GM19328 (cell line): Measurements from ENCODE around the gene TTC39A.
"Not testable (repeated sequence)": the region's sequence is repeated elsewhere in the genome, so short reads cannot be mapped to it uniquely, and the experiment has no call there.

Source experiments
- ATAC-seq: cut with Tn5 transposase; IDR thresholded peaks from one replicate; pipeline ENCODE4 v1.9.1; 2021; ENCODE audit warnings: mild to moderate bottlenecking, moderate library complexity; ENCODE audit not compliant: unreplicated experiment

TTC39A gene

GRCh38 chr1:51340380-51340779, 10.0 kb upstream of the TTC39A start:
- ATAC-seq, result no peak

DNA sequence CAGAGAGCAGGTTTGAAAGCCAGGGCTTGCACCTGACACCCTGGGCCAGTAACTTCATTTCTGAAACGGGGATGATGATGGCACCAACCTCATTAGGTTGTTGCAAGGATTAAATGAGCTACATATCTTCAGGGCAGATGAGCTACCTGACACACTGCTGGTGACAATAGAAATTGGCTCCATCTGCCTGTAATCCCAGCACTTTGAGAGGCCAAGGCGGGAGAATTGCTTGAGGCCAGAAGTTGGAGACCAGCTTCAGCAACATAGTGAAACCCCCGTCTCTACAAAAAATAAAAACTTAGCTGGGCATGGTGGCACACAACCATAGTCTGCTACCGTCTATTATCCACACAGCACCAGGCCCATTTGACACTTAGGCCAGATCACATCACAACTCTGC, 6.3 kb upstream of the TTC39A start:
- no peak for ATAC-seq

DNA sequence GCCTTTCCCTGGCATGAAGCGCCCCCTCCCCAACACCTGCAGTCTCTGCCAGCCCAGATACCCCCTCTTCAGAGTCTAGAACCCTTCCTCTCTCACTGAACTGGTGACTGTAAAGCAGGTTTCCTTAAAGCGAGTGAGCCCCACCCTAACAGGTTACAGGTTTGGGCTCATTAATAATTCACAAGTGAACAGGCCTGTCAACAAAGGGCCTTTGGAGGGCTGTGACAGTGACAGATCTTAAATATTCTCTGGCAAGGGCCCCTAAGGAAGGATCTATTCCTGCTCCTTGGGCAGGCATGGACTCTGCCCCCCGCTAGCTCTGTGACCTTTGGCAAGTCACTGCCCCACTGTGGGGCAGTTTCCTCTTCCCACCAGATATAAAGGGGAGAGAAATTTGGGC, 5.6 kb upstream of the TTC39A start:
- no peak for ATAC-seq

GRCh38 chr1:51331206-51332100, 1.1 kb upstream of the TTC39A start:
- no peak for ATAC-seq

DNA sequence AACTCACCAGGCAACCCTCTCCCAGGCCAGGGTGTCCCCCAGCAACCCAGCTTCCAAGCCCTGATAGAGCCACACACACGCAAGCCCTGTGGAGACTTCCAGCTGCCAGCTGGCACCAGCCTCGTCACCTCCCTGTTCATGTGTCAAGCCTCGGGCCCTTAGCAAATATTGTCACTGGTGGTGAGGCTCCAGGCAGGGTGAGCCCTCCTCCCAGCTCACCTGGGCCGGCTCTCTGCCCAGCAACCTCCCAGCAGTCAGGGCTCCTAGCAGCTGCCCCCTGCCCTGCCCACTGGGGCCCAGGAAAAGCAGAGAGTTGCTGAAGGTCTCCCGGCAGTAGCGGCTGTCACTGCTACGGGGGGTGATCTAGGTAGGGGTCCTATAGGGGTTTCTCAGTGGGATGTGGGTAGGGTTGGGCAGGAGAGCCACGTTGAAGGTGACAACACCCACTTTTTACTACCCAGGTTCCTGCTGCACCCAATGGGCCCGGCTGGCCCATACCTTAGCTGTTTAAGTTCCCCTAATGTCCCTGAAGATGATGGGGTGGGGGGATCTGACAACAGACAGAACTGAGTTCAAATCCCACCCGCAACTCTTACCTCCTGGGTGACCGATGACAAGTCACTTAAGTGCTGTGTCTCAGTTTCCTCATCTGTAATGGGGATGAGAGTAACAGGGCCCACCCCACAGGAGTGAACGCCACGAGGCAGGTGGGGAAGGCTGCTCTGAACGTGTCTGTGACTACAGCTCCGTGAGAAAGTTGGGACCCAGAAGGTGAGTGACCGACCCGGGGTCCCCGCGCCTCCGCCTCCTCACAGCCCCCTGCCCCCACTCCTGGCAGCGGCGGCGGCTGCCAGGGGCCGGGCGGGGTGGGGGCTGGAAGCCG, 678 bp downstream of the TTC39A start:
- ATAC-seq, result no peak

DNA sequence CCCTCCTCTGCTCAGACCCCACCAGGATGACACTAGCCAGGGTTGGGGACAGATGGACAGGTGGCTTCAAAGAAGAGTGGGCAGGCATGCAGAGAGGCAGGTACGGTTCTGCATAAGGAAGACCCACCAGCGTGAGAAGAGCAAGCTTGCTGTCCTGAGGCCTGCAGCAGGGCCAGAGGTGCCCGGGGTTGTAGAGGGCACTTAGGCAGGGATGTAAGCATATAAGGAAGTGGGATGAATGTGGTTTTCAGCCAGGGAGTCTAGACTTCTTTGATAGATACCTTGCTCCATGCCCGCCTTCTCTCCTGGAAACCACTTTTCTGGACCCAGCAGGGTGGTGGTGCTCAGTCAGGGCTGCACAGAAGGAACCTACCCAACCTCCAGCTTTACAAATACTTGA, 1.4 kb downstream of the TTC39A start:
- ATAC-seq, result no peak

DNA sequence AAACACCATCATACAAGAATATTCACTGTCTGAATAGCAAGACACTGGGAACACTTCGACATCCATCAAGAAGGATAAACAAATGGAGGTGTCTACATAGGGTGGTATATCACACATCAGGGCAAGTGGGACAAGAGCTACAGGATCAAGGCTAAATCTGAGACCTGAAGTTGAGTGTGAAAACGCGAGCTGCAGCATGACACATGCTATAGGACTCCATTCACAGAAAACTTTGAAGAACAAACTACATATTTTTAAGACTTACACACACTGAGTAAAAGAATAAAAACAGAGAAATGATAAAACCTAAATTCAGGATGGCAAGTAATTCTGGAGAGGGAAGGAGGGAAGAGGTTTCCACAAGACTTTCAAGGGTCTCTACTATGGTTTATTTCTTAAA, 2.1 kb downstream of the TTC39A start:
- ATAC-seq, result no peak

DNA sequence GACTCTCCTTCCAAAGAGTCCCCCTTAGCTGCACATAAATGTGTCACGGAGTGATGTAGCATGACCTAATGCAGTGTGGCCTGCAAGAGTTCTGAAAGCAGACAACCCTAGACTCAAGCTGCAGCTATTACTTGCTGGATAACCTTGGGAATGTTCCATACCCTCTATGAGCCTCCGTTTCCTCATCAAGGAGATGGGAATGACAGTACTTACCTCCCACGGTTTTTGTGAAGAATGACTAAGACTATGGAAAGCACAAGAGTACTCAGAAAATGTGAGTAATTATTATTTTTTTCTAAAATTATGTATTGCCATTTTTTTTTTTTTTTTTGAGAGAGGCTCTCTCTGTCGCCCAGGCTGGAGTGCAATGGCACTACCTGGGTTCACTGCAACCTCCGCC, 3.0 kb downstream of the TTC39A start:
- ATAC-seq, result no peak

DNA sequence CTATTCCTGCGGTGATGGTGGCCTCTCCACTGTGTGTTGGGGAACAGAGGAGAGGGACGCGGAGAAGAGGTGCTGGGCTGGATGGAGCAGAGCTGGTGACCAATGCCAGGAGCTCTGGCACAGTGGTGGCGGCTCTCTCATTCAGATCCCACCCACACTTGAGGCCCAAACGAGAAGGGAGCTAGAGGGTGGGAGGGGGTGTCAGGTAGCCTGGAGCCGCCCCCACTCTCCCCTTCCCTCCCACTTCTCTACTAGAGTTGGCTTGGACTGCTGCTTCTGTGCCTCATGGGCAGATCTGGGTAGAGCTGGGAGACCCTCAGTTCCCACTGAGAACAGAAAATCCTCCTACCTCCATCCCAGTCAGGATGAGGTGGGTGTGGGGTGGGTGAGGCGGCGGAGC, 3.5 kb downstream of the TTC39A start:
- ATAC-seq, result no peak

DNA sequence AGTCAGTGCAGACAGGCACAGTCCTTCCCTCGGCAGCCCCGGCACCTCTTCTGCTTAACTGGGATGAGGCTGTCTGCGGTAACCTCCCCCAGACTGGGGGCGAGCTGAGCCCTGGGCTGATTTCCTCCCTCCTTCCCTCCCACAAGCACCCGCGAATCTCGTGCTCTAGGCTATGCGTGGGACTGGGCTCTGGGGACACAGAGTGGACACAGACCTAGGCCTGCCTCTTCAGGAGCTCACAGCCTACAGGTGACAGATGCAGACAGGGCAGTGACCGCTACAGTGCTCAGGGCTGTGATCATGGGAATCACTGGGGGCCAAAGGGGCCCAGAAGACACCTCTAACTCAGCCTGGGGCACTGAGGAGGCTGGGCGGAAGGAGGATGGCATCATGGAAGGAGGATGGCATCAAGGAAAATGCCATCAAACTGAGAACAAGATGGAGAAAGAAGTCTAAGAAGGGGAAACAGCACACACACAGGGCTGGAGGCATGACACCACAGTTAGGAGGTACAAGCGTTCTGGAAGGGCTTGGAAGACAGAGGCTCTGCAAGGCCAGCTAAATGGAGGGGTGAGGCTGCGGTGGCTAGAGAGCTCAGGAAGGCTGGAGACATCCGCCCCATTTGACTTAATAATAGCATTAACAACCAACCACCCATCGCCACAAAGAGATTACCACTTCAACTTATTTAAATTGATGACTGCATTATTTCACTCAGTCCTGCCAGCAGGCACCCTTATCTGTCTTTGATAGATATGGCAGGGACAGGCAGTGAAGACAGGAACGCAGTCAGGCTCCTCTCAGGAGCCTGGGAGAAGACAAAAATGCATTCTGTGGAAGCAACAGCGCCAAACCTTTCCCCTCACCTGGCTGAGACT, 4.2 kb downstream of the TTC39A start:
- no peak for ATAC-seq

DNA sequence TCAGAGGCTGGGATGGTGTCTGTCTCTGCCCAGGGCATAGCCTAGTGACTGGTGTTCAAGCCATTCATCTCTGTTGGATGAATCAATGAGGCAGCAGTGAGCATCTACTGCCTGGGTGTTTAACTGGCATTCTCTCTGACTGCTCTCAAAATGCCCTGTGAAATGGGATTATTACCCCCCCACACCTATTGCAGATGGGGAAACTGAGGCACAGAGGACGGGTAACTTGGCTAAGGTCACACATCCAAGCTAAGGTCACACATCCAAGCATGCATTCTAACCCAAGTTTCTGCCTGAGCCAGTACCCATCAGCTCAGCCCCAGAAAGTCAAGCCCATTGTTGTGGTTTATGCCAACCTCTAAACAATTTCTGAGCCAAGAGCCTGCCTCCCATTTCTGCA, 5.0 kb downstream of the TTC39A start:
- ATAC-seq, result no peak

DNA sequence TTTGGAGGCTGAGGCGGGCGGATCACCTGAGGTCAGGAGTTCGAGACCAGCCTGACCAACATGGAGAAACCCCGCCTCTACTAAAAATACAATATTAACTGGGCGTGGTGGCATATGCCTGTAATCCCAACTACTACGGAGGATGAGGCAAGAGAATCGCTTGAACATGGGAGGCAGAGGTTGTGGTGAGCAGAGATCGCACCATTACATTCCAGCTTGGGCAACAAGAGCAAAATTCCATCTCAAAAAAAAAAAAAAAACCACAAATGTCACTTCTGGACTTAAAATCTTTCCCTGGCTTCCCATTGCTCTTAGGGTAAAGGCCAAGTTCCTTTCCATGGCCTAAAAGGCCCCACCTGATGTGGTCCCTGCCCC, 5.4 kb downstream of the TTC39A start:
- not testable (repeated sequence) for ATAC-seq

DNA sequence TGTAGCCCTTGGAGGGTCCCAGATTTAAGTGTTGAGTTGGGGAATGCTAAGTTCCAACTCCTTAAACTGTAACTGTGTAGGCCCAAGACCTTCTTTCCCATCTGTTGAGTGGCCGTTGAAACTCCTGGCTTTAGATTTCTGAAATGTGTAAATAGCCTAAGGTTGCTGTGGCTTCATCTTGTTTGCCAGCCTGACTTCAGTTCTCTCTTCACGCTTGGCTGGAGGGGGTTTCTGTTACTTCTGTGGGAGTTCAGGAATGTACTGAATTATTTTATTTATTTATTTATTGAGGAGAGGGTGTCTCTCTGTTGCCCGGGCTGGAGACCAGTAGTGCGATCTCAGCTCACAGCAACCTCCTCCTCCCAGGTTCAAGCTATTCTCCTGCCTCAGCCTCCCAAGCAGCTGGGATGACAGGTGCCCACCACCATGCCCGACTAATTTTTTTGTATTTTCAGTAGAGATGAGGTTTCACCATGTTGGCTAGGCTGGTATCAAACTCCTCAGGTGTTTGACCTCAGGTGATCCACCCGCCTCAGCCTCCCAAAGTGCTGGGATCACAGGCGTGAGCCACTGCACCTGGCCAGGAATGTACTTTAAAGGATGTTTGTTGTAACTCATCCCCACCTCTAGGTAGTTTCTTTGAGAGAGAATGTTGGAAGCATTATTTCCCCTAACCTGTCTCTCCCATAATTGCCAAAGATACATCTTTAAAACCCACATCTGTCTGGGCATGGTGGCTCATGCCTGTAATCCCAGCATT, 5.9 kb downstream of the TTC39A start:
- ATAC-seq, result no peak

DNA sequence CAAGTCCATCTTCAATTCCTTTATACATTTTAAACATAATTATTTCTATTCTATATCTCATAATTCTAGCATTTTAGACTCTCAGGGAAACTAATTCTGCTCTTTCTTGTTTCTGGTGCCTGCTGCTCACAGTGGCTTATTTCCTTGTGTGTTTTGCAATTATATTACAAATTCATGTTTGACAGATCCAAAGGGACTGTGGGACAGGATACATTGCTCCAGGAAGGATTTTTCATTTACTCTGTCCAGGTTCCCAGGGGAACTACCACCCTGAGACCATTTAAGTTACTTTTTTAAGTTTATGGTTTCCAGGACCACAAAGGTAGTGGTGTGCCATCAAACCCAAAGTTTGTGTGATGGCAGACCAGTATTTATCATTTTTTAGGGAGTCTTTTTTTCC, 6.6 kb downstream of the TTC39A start:
- no peak for ATAC-seq

GRCh38 chr1:51322417-51323101, 7.8 kb downstream of the TTC39A start:
- ATAC-seq, result no peak

GRCh38 chr1:51321924-51322280, 8.5 kb downstream of the TTC39A start:
- ATAC-seq, result no peak

- ATAC-seq, result no peak
Observed at GRCh38 chr1:51320967-51321923, 9.1 kb downstream of the TTC39A start.

DNA sequence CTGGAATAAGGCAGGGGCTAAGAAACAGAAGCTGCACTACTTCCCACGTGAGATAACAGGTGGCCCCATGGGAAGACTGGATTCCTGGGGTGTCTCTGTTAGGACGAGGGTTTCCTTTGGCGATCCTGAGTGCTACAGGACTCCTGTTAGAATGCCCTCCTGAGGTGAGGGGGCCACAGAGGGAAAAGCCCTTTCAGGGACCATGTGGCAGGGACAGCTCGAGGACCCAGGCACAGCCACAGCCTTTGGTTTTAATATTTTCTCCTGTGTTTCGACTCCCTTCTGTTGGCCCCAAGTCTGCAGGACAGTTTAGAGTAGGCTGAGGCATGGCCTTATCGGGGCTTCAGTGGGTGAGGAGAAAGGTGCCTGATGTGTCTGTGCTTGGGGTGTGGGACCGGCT, 12.6 kb downstream of the TTC39A start:
- no peak for ATAC-seq

DNA sequence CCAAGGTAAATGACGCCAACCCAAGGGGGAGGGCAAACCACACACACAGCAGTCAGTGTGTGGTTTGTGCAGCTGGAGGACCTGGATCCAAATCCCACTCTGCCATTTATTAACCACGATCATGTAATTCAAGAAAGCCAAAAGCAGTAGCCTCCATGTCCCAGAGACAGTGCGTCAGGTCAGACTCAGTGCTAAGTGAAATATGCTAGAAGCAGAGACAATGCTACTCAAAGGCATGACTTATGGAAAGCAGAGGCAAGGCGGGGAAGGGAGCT, 13.6 kb downstream of the TTC39A start:
- no peak for ATAC-seq
